ENCODE results near the gene CC2D2A.

CC2D2A gene

DNA sequence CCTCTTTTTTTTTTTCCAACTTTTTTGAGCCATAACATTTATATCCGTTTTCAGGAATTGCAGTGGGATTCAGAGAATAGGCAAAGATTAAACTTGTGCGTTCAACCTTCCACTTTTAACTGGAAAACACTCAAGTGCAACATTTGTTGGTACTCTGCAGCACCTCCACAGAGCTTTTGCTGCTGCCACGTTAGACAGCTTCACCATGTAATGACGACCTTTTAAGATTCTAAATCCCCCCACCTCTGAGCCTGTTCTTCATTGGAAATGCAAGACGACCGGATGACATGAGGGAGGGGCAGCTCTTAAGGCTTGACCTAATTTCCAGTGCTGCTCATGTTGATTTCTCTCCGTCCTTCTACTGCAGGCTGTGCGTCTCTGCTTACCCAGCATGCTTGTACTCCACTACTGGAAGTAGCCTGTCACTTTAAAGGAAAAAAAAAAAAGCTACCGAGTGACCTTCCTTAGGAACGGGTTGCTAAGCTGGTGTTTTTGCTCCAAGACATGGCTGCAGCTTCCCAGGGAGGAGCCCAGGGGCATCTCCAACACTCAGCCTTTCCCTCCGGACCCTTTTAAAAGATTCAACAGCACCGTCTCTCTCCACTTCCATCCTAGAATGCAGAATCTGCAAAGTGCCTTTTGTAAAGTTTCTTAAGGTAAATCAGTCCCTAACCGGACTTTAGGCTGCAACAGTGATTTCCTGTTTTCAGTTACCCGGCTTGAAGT, at the start of gene CC2D2A:
CC2D2A (plus strand) TSS at position 481 of the 726 bp plus-strand sequence. CDS start 6,051 bp downstream, outside the sequence.
- no peak for DNase-seq
- no peak for ATAC-seq

- DNase-seq (no peak), ATAC-seq (no peak)
These were observed 49.0 kb upstream of the CC2D2A start for GRCh38 chr4:15420642-15421041.

GRCh38 chr4:15423285-15423711, 46.4 kb upstream of the CC2D2A start:
- ATAC-seq (peak; percentile 60), DNase-seq (no peak)

GRCh38 chr4:15425520-15425919, 44.2 kb upstream of the CC2D2A start:
- DNase-seq = no peak
- ATAC-seq = peak; percentile 48

- DNase-seq = no peak
- ATAC-seq = no peak
These were observed 42.5 kb upstream of the CC2D2A start for GRCh38 chr4:15427161-15427560.

GRCh38 chr4:15427701-15428100, 42.0 kb upstream of the CC2D2A start, which contains the start of gene C1QTNF7:
C1QTNF7 (plus strand) TSS chr4:15428033; CDS start chr4:15435744, 7,711 bp downstream.
- no peak for DNase-seq
- no peak for ATAC-seq

GRCh38 chr4:15428611-15429010, 41.1 kb upstream of the CC2D2A start:
- DNase-seq (no peak), ATAC-seq (no peak)

- ATAC-seq (no peak), DNase-seq (no peak)
These were observed 35.6 kb upstream of the CC2D2A start for GRCh38 chr4:15434091-15434490.

DNA sequence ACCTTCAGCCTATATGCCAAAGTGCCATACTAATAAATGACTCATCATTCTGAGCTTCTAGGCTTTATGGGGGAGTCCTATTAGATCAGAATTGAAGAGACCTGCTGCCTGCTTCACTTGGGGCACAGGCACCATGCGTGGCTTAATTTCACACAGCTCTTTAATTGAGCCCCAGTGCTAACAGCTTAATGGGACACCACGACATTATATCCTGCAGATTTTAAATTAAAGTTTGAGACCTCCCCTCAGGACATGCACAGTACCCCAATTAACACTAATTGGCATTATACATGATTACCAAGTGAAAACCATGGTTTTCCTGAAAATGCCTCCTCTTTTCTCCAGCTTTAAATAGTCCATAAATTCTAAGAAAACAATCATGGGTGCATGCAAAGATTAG, 35.0 kb upstream of the CC2D2A start:
- no peak for ATAC-seq

DNA sequence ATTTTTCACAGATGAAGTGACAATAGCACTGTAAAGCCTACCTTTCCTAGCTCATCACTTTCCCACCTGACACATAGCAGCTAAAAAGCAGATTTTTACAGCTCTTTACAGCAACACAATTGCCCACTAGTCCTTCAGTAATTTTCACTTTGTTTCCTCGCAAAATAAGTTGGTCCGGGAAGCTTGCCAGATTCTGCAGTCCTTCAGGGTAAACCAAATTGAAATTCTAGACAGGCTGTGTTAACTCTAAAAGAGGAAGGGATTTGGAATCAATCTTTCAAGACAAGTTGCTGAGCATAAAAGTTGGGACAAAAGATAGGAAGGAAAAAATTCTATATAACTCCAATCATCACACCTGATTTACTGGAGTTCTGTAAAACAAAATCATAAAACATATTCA, 33.2 kb upstream of the CC2D2A start:
- DNase-seq = no peak
- no peak for ATAC-seq

More for the DNA sequence above, 35.0 kb upstream of the CC2D2A start:
- no peak for DNase-seq

DNA sequence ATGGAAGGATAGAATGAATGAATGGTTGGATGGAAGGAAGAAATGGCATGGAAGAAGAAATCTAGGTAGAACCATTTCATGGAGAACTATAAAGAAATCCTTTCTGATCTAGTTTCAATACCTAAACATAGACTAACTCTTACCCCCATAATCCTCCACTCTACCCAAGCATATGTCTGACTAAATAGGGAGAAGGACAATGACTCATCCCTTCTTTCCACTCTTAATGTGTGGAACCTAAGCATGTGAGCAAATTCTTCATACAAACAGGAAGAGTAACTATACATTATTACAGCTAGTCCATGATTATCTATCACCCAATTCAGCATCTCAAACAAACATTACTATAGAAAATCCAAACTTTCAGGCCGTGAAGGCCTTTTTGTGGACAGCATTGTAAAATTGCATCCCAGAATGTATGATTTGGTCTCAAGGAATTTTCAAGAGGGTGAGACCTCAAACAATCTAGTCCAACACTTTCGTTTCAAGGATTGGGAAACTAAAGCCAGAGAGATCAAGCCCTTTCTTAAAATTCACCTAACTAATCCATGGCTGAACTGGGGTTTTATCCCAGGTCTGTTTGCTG, 30.6 kb upstream of the CC2D2A start:
- DNase-seq (no peak), ATAC-seq (no peak)

DNA sequence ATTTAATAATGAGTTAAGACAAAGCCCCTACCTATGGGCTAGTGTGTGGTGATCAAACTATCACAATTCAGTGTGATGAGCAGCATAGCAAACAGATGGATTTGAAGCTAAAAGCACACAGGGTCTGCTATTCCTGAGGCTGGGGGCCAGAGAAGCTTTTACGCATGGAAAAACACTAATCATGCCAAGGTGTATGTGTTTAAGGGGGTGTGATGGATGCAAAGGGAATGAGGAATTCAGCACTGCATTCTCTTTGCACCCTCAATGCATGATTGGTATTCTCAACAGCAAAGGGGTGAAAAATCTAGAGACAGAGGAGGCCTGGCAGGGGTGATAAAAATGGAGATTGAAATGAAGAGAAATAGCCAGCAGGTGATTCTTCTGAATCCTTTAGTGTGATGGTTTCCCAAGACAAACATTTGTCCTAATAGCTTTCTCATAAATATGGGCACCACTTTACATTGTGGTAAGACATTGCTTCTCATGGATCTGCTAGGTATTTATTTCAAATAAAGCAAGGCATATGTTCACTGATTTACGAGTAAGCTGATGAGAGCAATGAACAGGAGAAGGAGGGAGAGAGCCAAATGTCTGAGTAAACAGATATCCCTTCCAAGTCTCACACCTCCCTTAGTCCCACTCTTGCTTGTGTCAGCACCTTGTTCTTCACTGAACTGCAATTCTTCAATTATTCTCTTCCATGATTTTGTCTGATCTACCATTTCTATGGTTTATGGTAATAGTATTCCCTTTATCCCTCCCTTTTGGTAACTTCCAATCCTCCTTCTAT, 26.1 kb upstream of the CC2D2A start:
- DNase-seq = no peak
- no peak for ATAC-seq

DNA sequence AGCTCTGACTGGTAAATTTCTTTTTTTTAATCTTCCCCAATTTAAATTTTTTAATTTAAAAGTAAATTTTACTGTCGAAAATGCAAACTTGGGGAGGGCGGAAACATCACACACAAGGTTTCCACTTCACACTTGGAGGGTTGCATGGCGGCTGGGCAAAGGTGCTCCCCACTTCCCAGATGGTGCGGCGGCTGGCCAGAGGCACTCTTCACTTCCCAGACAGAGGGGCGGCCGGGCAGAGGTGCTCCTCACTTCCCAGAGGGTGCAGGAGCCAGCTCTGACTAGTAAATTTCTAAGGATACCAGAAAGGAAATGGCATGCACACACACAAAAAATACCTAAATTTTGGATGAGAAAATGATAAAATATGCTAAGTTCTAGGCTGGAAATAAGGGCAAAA, 25.4 kb upstream of the CC2D2A start:
- DNase-seq = no peak

DNA sequence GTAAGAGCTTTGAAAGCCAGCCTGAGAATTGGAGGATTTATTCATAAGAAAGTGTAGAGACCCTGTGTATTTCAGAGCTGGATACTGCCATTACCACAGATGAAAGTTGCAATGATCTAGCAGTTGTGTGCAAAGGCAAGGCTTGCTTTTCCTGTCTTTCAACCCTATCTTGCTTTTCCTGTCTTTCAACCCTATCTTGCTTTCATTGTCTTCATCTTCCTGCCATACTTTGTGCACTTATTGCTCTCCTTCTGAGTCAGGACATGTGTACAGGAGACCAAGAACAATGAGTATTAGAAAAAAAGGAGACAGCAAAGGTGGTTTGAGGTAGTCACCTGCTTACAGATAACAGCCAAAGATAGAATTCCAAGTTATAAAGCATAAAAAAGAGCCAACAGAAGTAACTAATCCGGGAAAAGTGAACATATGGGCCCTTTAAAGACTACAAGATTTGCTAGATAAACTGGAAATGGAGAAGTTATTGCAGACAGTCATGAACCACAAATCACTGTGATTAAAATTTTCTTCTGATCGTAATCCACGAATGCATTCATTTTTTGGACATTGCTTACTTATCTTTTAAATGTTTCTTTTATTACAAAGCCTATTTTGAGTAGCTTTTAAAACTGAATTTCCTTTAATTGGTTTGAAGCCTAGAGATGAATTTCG, 24.7 kb upstream of the CC2D2A start:
- no peak for ATAC-seq
- DNase-seq = no peak

More for the DNA sequence above, 25.4 kb upstream of the CC2D2A start:
- no peak for ATAC-seq

- no peak for ATAC-seq
- no peak for DNase-seq
These were observed 18.4 kb upstream of the CC2D2A start for GRCh38 chr4:15451181-15451865.

GRCh38 chr4:15451866-15452765, 17.6 kb upstream of the CC2D2A start:
- ATAC-seq (no peak), DNase-seq (no peak)

- ATAC-seq (no peak), DNase-seq (no peak)
These were observed 14.4 kb upstream of the CC2D2A start for GRCh38 chr4:15455290-15455689.

DNA sequence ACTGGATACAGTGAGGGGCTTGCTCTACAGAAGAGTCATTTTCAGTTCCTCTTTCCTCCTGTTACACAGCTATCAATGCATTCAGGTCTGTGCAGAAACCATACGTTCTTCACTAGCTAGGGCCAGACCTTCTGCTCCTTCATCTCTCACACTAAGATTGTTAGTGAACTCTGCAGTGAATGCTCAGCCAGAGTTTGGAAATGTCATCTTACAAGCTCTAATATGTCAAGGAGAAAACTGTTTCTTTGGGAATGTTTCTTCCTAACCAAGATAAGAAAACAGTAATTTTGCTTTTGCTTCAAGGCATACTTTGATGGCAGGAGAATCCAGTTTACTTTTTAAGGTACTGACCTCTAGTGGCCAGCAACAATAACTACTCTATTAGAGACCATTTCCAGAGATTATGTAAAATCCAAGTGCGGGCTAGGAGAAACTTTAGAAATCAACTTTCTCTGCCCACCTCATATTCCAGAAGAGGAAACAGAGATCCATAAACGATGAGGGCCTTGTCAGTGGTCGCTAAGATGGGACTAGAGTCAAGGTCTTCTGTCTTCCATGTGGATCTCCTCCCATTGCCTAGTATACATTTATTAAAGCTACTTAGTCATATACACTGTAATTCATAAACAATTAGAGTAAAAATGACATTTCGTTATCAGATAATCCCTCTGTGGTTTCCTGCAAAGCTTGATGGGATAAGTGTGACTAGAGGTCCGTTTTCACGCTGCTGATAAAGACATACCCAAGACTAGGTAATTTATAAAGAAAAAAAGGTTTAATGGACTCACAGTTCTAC, 12.1 kb upstream of the CC2D2A start:
- DNase-seq (no peak), ATAC-seq (no peak)

GRCh38 chr4:15458616-15459015, 11.1 kb upstream of the CC2D2A start:
- ATAC-seq (no peak), DNase-seq (no peak)

DNA sequence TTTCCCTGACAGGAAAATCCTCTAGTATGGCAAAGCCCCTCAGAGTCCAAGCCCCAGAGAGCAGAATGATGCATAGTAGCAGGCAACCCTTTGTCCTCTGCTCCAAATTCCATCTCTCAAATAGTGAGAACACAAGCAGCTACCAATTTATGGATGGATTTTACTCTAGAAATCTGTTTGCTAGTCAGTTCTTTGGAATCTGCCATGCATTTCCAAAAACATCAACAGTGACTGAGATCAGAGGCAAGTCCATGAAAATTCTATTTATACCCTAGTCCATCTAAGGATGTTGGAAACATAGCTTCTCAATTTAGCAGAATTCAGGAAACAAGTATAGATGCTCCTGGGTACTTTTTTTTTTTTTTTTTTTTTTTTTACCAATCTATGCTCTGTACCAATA, 10.0 kb upstream of the CC2D2A start:
- no peak for ATAC-seq
- DNase-seq = no peak

All from stimulated activated naive CD8-positive, alpha-beta T cell treated with anti-CD3 and anti-CD28 coated beads, Interleukin-15, Interleukin-2, amounts not matched to agents 100 U/mL and 50 U/mL, for 24 hours (primary cell).